Osteoblast (primary cell): ENCODE data around the gene LTO1. TPM values are rescaled to one million over a fixed set of nuclear protein-coding genes. Genes with fewer than 3 reads are reported as not detected.

Source experiments
- DNase-seq: peaks from one replicate; pipeline ENCODE4 v3.0.0; 2011; ENCODE audit warnings: low spot score, mixed read lengths; ENCODE audit not compliant: insufficient read length; ENCODE audit errors: missing footprints
- H2AFZ ChIP-seq: 2 replicates; pipeline ENCODE4 v1.6.0; 2011; ENCODE audit warnings: mild to moderate bottlenecking, low read length
- H3K27ac ChIP-seq: 2 replicates; pipeline ENCODE4 v1.5.1; 2011; ENCODE audit warnings: mild to moderate bottlenecking, low read depth, low read length, moderate library complexity
- H3K27me3 ChIP-seq: 2 replicates; pipeline ENCODE4 v1.6.0; 2012; ENCODE audit warnings: mild to moderate bottlenecking, control low read depth, inconsistent platforms, low read length, moderate library complexity; ENCODE audit not compliant: insufficient read depth
- H3K36me3 ChIP-seq: 2 replicates; pipeline ENCODE4 v1.5.1; 2011; ENCODE audit warnings: mild to moderate bottlenecking, low read length, control low read depth, moderate library complexity; ENCODE audit not compliant: insufficient read depth
- H3K4me1 ChIP-seq: 2 replicates; pipeline ENCODE4 v1.5.1; 2011; ENCODE audit warnings: mild to moderate bottlenecking, low read length, control low read depth, moderate library complexity; ENCODE audit not compliant: insufficient read depth
- H3K4me2 ChIP-seq: 2 replicates; pipeline ENCODE4 v1.6.0; 2011; ENCODE audit warnings: mild to moderate bottlenecking, low read length; ENCODE audit not compliant: insufficient read depth
- H3K4me3 ChIP-seq: fragments of 200-600 bp; sonication (generic); 3 replicates; pipeline ENCODE4 v1.5.1; 2012; ENCODE audit warnings: mild to moderate bottlenecking, low read length, inconsistent platforms; ENCODE audit not compliant: insufficient read depth
- H3K79me2 ChIP-seq: 2 replicates; pipeline ENCODE4 v1.6.0; 2012; ENCODE audit warnings: mild to moderate bottlenecking, low read length, control low read depth, inconsistent platforms; ENCODE audit not compliant: insufficient read depth
- H3K9me3 ChIP-seq: 2 replicates; pipeline ENCODE4 v1.5.1; 2011; ENCODE audit warnings: low read depth, low read length, control low read depth
- H4K20me1 ChIP-seq: 2 replicates; pipeline ENCODE4 v1.6.0; 2012; ENCODE audit warnings: mild to moderate bottlenecking, low read length, control low read depth; ENCODE audit not compliant: insufficient read depth
- CTCF ChIP-seq: IDR thresholded peaks from 2 replicates; pipeline ENCODE4 v1.5.1; 2011; ENCODE audit warnings: mild to moderate bottlenecking, low read depth, low read length, moderate library complexity; ENCODE audit errors: extremely low read depth
- total RNA-seq: library from RNA; depleted of rRNA; stranded (reverse); fragments of >200 nt; gene quantifications from 2 replicates; pipeline ENCODE4 v1.2.3, GENCODE V29; 2012

LTO1 gene
- total RNA-seq, 1 donor: 24.6 TPM

- no peak overlapping the region for H3K27ac ChIP-seq
- no peak for TF ChIP-seq CTCF
Measured at GRCh38 chr11:69660001-69660500, 15.1 kb downstream of the LTO1 start.

GRCh38 chr11:69659591-69659990 lies 15.6 kb downstream of the LTO1 start:
- no peak for TF ChIP-seq CTCF
- H3K36me3 ChIP-seq: peaks cover 1% of the 10 kb centered on the region
- no peaks in the 10 kb centered on the region for H3K9me3 ChIP-seq
- no peaks in the 10 kb centered on the region for H3K27me3 ChIP-seq
- no peak overlapping the region for H3K4me2 ChIP-seq
- DNase-seq: peak; percentile 61
- peaks cover 22% of the 10 kb centered on the region for H4K20me1 ChIP-seq
- H3K4me1 ChIP-seq: peaks cover 10% of the 10 kb centered on the region
- H3K27ac ChIP-seq: no peak overlapping the region
- H3K79me2 ChIP-seq: no peaks in the 10 kb centered on the region
- no peak overlapping the region for H3K4me3 ChIP-seq
- no peak overlapping the region for H2AFZ ChIP-seq

More at GRCh38 chr11:69660001-69660500, 15.1 kb downstream of the LTO1 start:
- no peaks in the 10 kb centered on the region for H3K27me3 ChIP-seq
- H4K20me1 ChIP-seq: peaks cover 20% of the 10 kb centered on the region
- no peaks in the 10 kb centered on the region for H3K9me3 ChIP-seq
- peaks cover 4% of the 10 kb centered on the region for H3K36me3 ChIP-seq
- H3K4me2 ChIP-seq: no peak overlapping the region
- no peak overlapping the region for H3K4me3 ChIP-seq
- DNase-seq: peak; percentile 82
- H3K79me2 ChIP-seq: no peaks in the 10 kb centered on the region
- no peak overlapping the region for H2AFZ ChIP-seq
- H3K4me1 ChIP-seq: peaks cover 10% of the 10 kb centered on the region

GRCh38 chr11:69658626-69659450 lies 16.3 kb downstream of the LTO1 start:
- peak; percentile 90 for DNase-seq

More at GRCh38 chr11:69658626-69659450, 16.3 kb downstream of the LTO1 start:
- no peaks in the 10 kb centered on the region for H3K27me3 ChIP-seq
- no peak overlapping the region for H3K4me2 ChIP-seq
- peaks cover 9% of the 10 kb centered on the region for H3K36me3 ChIP-seq
- H2AFZ ChIP-seq: no peak overlapping the region
- no peaks in the 10 kb centered on the region for H3K79me2 ChIP-seq
- H3K4me1 ChIP-seq: peaks cover 10% of the 10 kb centered on the region
- peaks cover 30% of the 10 kb centered on the region for H4K20me1 ChIP-seq
- no peak overlapping the region for H3K27ac ChIP-seq
- H3K4me3 ChIP-seq: no peak overlapping the region
- no peak for TF ChIP-seq CTCF
- H3K9me3 ChIP-seq: no peaks in the 10 kb centered on the region
